ENCODE results near the gene ARFRP1.
A peak's percentile ranks its signal among the peaks of the same experiment; 100 is the strongest.
"Not testable (repeated sequence)": the region's sequence is repeated elsewhere in the genome, so short reads cannot be mapped to it uniquely, and the experiment has no call there.

The ARFRP1 gene

DNA sequence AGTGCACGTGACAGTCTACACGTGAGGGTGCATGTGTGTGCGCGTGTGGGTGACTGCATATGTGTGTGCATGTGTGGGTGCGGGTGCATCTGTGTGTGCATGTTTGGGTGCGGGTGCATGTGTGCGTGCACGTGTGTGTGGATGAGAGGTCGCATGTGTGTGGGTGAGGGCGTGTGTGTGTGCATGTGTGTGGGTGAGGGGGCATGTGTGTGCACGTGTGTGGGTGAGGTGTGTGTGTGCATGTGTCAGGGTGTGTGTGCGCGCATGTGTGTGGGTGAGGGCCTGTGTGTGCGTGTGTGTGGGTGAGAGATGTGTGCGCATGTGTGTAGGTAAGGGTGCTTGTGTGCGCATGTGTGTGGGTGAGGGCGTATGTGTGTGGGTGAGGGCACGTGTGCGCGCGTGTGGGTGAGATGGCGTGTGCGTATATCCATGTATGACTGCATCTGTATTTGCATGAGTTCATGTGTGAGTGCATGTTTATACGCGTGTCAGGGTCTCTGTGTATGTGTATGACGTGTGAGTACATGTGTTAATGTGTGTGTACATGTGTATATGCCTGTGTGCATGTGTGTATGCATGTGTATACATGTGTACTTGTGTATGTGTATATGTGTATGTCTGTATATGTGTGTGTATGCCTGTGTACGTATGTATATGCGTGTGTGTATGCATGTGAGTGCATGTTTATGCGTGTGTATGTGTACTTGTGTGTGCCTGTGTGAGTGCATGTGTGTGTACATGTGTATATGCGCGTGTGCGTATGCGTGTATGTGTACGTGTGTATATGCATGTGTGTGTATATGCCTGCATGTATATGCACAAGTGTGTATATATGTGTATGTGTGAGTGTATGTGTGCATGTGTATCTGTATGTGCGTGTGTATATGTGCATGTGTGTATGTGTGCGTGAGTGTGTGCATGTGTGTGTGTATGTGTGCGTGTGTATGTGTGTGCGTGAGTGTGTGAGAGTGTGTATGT, 24.6 kb upstream of the ARFRP1 start:
- peak; percentile 44 for DNase-seq

DNA sequence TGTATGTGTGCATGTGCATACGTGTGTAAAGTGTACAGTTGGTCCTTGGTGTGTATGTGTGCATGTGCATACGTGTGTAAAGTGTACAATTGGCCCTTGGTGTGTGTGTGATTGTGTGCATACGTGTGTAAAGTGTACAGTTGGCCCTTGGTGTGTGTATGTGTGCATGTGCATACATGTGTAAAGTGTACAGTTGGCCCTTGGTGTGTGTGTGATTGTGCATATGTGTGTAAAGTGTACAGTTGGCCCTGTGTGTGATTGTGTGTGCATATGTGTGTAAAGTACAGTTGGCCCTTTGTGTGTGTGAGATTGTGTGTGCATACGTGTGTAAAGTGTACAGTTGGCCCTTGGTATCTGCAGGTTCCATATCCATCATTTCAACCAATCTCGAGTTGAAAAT, 23.6 kb upstream of the ARFRP1 start:
- DNase-seq, result peak; percentile 33

DNA sequence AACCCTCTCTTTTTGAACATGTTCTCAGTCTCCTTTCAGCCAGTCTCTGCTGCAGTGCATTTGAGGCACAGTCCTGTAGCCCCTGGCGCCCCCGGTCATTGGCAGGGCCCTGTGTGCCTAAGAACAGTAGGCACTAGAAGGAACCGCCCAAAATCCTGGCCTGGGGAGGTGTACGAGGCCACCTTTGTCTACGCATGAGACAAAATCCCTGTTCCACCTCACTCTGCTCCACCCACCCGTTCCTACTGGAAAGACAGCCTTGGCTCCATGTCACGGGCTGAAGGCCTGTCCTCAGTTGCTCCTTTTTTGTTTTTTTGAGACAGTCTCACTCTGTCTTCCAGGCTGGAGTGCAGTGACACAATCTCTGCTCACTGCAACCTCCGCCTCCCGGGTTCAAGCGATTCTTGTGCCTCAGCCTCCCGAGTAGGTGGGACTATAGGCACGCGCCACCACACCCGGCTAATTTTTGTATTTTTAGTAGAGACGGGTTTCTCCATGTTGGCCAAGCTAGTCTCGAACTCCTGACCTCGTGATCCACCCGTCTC, 22.5 kb upstream of the ARFRP1 start:
- peak; percentile 63 for DNase-seq

DNA sequence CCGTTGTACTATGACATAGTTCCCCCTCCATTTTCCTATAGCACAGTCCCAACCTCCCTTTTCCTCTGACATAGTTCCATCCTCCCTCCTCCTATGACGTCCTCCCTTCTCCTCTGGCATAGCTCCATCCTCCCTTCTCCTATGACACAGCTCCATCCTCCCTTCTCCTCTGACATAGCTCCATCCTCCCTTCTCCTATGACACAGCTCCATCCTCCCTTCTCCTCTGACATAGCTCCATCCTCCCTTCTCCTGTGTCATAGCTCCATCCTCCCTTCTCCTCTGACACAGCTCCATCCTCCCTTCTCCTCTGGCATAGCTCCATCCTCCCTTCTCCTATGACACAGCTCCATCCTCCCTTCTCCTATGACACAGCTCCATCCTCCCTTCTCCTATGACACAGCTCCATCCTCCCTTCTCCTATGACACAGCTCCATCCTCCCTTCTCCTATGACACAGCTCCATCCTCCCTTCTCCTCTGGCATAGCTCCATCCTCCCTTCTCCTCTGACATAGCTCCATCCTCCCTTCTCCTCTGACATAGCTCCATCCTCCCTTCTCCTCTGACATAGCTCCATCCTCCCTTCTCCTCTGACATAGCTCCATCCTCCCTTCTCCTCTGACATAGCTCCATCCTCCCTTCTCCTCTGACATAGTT, 15.3 kb upstream of the ARFRP1 start:
- DNase-seq, result not testable (repeated sequence)

- no peak for DNase-seq
Measured at GRCh38 chr20:63718996-63719395, 11.2 kb upstream of the ARFRP1 start.

GRCh38 chr20:63714858-63715257, 7.1 kb upstream of the ARFRP1 start:
- peak; percentile 2 for DNase-seq

DNA sequence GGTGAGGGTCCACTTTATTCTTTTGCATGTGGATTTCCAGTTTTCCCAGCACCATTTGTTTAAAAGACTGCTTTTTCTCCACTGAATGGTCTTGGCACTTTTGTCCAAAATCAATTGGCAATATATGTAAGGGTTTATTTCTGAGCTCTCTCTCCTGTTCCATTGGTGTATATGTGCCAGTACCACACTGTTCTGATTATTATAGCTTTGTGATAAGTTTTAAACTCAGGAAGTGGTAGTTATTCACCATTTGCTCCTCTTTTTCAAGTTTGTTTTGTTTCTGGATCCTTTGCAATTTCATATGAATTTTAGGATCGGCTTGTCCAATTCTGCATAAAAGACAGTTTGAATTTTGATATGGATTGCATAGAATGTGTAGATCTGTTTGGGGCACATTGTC, 4.4 kb upstream of the ARFRP1 start:
- no peak for DNase-seq

DNA sequence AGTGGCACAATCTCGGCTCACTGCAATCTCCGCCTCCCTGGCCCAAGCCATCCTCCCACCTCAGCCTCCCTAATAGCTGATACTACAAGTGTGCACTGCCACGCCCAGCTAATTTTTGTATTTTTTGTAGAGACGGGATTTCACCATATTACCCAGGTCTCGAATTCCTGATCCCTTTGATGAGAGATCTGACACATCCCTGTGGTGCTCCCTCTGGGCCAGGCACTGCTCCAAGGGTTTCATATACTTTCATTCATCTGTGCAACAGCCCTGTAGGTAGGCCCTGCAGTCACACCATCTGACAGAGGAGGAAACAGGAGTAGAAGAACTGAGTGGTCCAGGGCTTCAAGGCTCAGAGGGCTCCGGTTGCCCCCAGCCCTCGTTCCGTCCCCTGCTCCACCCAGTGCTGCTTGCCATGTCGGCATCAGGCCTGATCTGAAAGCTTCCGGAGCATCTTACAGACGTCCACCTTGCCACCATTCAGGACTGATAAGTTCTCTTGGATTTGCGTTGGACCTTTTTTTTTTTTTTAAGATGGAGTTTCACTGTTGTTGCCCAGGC, 3.4 kb upstream of the ARFRP1 start:
- DNase-seq, result peak; percentile 39

DNA sequence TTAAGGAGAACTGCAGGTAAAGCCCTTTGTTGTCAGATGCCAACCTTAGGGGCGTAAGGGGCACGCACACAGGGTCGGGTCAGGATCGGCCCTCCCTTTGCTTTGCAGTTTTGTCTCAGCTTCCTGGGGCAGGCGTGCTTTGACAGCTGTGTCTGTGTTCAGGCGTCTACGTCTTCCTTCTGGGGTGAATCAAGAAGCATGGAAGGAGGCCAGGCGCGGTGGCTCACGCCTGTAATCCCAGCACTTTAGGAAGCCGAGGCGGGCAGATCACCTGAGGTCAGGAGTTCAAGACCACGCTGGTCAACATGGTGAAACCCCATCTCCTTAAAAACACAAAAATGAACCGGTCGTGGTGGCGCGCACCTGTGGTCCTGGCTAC, 1.4 kb upstream of the ARFRP1 start:
- peak; percentile 62 for DNase-seq

GRCh38 chr20:63708301-63709148, 749 bp upstream of the ARFRP1 start:
- peak; percentile 72 for DNase-seq

GRCh38 chr20:63706852-63707557, 771 bp downstream of the ARFRP1 start:
- DNase-seq, result peak; percentile 88

GRCh38 chr20:63706027-63706695, 1.6 kb downstream of the ARFRP1 start:
- peak; percentile 61 for DNase-seq

DNA sequence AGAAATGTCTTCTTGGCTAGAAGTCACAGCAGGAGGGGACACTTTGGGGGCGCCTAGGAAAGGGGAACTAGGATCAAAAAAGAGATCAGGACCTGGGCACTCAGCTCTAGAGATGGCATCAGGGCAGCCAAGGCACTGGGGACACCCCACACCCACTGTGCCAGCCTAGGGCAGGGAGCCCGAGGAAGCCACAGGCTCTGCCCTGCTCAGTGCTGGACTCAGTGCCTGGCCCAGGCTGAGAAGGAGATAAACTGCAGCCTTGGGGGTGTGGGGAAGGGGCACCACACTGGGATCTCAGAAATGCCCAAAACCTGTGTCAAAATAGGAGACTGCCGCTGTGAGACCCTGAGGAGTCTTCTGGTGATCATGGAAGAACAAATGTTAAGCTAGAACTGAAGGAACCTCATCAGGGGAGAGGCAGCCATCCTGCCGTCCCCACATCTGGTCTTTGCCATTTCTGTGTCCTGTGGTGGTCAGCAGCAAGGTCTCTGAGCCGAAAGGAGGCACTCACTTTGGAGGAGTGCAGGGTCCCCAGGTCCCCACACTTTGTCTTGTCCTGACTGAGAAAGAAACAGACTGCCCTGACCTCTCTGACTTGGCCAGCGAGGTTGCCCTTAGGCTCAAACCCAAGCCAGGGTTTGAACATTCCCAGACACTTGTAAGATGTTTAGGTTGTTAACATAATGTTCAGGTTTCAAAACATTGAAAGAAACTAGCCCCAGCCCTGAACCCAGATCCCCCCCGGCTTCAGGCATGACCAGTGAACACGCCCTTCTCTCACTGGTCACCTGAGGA, 2.3 kb downstream of the ARFRP1 start:
- peak; percentile 30 for DNase-seq

DNA sequence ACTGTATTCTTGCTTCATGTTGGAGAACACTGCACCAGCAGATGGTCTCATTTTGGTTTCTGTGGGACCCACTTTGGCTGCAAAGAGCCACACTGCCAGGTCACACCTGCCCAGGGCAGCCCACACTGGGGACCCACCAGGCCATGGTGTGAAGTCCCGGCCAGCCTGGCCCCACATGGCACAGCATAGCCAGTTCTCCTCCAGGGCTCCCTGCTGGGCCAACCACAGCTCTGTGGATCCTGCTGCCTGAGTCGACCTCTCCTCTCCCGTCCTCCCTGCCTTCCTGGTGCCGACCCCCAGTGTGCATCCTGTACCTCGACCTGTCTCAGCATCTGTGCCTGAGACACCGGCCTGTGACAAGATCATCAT, 3.0 kb downstream of the ARFRP1 start:
- no peak for DNase-seq

- DNase-seq, result peak; percentile 58
Measured at GRCh38 chr20:63703976-63704748, 3.6 kb downstream of the ARFRP1 start.

GRCh38 chr20:63703471-63703975, 4.3 kb downstream of the ARFRP1 start:
- peak; percentile 58 for DNase-seq

- DNase-seq, result peak; percentile 60
Measured at GRCh38 chr20:63702751-63703470, 4.9 kb downstream of the ARFRP1 start.

GRCh38 chr20:63702036-63702665, 5.6 kb downstream of the ARFRP1 start:
- peak; percentile 57 for DNase-seq

All from activated effector memory CD4-positive, alpha-beta T cell treated with anti-CD3 and anti-CD28 coated beads, Interleukin-2, amount 50 U/mL, for 16 hours (primary cell).